ENCODE measurements around the gene EEF1AKMT3. TPM values are rescaled to one million over a fixed set of nuclear protein-coding genes. Genes with fewer than 3 reads are reported as not detected.
"Not testable (repeated sequence)": the region's sequence is repeated elsewhere in the genome, so short reads cannot be mapped to it uniquely, and the experiment has no call there.

The EEF1AKMT3 gene
- total RNA-seq, 2 donors from 2014 or later: 3.4 to 4.8 TPM

GRCh38 chr12:57816001-57816854 is 43.8 kb downstream of the EEF1AKMT3 start:
- no peak overlapping the region for H3K4me3 ChIP-seq
- DNase-seq: no peak
- no peak overlapping the region for H3K9ac ChIP-seq (ENCODE audit: low read depth in 2 of 2, low read length in 2 of 2)
- no peaks in the 10 kb centered on the region for H3K9me3 ChIP-seq
- peaks cover 4% of the 10 kb centered on the region for H3K36me3 ChIP-seq
- no peaks in the 10 kb centered on the region for H3K27me3 ChIP-seq
- TF ChIP-seq, protein P1, sequence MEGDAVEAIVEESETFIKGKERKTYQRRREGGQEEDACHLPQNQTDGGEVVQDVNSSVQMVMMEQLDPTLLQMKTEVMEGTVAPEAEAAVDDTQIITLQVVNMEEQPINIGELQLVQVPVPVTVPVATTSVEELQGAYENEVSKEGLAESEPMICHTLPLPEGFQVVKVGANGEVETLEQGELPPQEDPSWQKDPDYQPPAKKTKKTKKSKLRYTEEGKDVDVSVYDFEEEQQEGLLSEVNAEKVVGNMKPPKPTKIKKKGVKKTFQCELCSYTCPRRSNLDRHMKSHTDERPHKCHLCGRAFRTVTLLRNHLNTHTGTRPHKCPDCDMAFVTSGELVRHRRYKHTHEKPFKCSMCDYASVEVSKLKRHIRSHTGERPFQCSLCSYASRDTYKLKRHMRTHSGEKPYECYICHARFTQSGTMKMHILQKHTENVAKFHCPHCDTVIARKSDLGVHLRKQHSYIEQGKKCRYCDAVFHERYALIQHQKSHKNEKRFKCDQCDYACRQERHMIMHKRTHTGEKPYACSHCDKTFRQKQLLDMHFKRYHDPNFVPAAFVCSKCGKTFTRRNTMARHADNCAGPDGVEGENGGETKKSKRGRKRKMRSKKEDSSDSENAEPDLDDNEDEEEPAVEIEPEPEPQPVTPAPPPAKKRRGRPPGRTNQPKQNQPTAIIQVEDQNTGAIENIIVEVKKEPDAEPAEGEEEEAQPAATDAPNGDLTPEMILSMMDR (IDR thresholded peaks at IDR 0.05): no peak
- H3K27ac ChIP-seq: no peak overlapping the region
- H3K4me1 ChIP-seq: peaks cover 10% of the 10 kb centered on the region
- intact Hi-C loops (cut with DNase I): no loop called here

- no peak for DNase-seq
- no peak overlapping the region for H3K9ac ChIP-seq (ENCODE audit: low read depth in 2 of 2, low read length in 2 of 2)
- intact Hi-C loops (cut with DNase I): no loop called here
- no peaks in the 10 kb centered on the region for H3K27me3 ChIP-seq
- H3K27ac ChIP-seq: peak overlapping the region; percentile 28
- TF ChIP-seq, protein P1 (IDR thresholded peaks at IDR 0.05): no peak
- peaks cover 10% of the 10 kb centered on the region for H3K4me1 ChIP-seq
- no peak overlapping the region for H3K4me3 ChIP-seq
- H3K36me3 ChIP-seq: peaks cover 4% of the 10 kb centered on the region
- no peaks in the 10 kb centered on the region for H3K9me3 ChIP-seq
Measured at GRCh38 chr12:57816855-57817151, 44.4 kb downstream of the EEF1AKMT3 start.

DNA sequence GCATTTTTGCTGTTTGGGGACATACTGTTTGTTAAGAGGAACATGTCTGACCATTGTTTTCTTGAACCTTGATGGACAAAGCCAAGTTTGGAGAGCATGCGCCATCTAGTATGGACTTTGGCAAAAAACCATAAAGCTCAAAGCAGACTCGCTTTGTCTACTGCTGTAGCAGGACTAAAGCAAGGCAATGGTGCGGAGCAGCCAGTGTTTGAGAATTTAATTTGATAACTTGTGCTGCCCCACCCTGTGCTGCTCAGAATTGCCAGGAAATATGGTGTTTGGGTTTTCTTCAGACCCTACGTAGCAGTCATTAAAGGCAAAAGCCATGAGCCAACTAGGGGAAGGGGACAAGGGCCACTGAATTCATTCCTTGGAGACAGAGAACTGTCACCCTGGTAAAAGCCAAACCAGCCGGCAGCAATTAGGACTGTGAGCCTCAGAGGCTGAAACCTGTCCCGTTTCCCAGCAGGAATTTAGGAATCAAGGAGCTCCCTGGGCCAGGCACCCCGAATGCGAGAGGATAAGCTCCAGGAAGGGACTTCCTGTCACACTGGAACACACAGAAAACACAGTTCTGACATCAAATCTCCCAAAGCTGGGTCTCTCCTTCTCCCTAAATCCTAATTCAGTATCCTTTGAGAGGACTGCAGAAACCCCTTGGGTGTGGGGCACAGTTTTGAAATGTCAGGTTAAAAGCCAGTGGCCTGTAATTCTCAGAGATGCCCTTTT is 45.0 kb downstream of the EEF1AKMT3 start:
- Histone ChIP-seq H3K4me3 (no peak overlapping the region), H3K4me1 (peaks cover 10% of the 10 kb centered on the region), H3K36me3 (peaks cover 6% of the 10 kb centered on the region), H3K27ac (peak overlapping the region; percentile 28), H3K9ac (ENCODE audit: low read depth in 2 of 2, low read length in 2 of 2) (no peak overlapping the region), H3K27me3 (no peaks in the 10 kb centered on the region), H3K9me3 (no peaks in the 10 kb centered on the region)
- TF ChIP-seq, protein P1 (IDR thresholded peaks at IDR 0.05): no peak
- DNase-seq: no peak
- intact Hi-C loops (cut with DNase I): no loop called here

DNA sequence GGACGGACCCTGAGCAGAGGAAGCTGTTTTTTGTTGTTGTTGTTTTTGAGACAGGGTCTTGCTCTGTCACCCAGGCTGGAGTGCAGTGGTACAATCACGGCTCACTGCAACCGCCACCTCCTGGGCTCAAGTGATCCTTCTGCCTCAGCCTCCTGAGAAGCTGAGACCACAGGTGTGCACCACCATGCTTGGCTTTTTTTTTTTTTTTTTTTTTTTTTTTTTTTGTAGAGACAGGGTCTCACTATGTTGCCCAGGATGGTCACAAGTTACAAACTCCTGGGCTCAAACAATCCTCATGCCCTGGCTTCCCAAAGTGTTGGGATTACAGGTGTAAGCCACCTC is 45.5 kb downstream of the EEF1AKMT3 start:
- H3K9ac ChIP-seq (ENCODE audit: low read depth in 2 of 2, low read length in 2 of 2); intact Hi-C loops (cut with DNase I); H3K27me3 ChIP-seq; DNase-seq; H3K9me3 ChIP-seq; H3K4me3 ChIP-seq; H3K27ac ChIP-seq: not testable (repeated sequence)
- H3K4me1 ChIP-seq: peaks cover 10% of the 10 kb centered on the region
- H3K36me3 ChIP-seq: peaks cover 12% of the 10 kb centered on the region

DNA sequence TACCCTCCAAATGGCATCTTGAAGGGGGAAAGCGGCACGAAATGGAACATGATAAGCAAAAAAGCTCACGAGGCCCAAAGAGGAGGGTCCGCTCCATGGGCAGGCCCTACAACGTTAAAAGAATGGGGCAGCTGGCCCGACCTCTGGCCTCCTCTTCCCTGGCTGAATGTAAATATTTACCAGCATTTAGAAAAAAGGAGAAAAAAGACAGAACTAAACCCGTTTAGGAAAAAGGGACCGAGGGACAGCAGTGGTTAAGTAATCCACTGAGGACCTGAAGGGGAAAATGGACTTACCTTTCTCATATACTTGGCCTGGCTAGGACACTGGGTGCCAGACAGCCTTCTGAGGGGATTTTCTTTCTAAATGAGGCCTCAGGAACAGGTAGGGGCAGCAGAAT is 47.7 kb downstream of the EEF1AKMT3 start:
- H3K27ac ChIP-seq; H3K27me3 ChIP-seq; H3K9ac ChIP-seq (ENCODE audit: low read depth in 2 of 2, low read length in 2 of 2); DNase-seq; intact Hi-C loops (cut with DNase I); H3K4me3 ChIP-seq; H3K9me3 ChIP-seq: not testable (repeated sequence)
- Histone ChIP-seq H3K4me1 (peaks cover 10% of the 10 kb centered on the region), H3K36me3 (peaks cover 32% of the 10 kb centered on the region)

DNA sequence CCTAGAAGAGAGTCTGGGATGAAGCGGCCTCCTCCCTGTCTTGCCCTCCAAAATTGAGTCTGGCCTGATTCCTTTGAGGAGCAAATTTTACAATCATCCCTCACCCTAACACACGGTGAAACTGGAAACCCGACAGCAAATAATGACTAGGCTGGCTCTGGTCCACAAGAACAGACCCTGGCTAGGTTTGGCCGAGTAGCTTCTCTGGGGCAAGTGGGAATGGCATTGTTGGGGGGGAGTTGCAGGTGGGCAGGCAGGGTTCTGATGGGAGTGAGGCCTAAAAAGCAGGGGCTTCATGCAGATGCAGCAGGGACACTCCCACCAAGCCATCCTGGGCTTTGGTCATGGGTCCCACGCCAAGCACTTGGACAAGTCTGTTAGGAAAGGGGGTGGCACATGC is 48.6 kb downstream of the EEF1AKMT3 start:
- Histone ChIP-seq H3K36me3 (peaks cover 40% of the 10 kb centered on the region), H3K4me1 (peaks cover 10% of the 10 kb centered on the region)
- H3K9me3 ChIP-seq; H3K27me3 ChIP-seq; H3K9ac ChIP-seq (ENCODE audit: low read depth in 2 of 2, low read length in 2 of 2); H3K27ac ChIP-seq; H3K4me3 ChIP-seq; intact Hi-C loops (cut with DNase I); DNase-seq: not testable (repeated sequence)

Data from colonic mucosa (tissue), 4 donors.